GM12878 (cell line): ENCODE measurements around the gene RPL29. TPM values are rescaled to one million over a fixed set of nuclear protein-coding genes. Genes with fewer than 3 reads are reported as not detected.

Experiments
- ATAC-seq: fragments of 200-7000 bp; cut with Tn5 transposase; 3 replicates; pipeline ENCODE4 v1.9.1; 2020; ENCODE audit warnings: mild to moderate bottlenecking, moderate library complexity
- BruUV-seq: library from RNA; stranded (reverse); fragments of 400-500 nt; replicated peaks from 2 replicates; lab custom pipeline; 2021; lab: Mats Ljungman, UMichigan
- CTCF ChIA-PET: fragments of 300-600 bp; sonication (Branson Sonifier 250); formaldehyde crosslinking; extraction: SDS; loops from one replicate; lab custom pipeline; 2021; ENCODE audit warnings: inconsistent platforms; lab: Yijun Ruan, JAX
- POLR2A ChIA-PET: fragments of 350-600 bp; formaldehyde crosslinking; extraction: SDS; loops from one replicate; lab custom pipeline; 2021; ENCODE audit warnings: inconsistent platforms; lab: Charles Lee
- RAD21 ChIA-PET: fragments of 300-600 bp; sonication (Branson Sonifier 250); formaldehyde crosslinking; loops from one replicate; lab custom pipeline; 2023; ENCODE audit warnings: antibody characterized with exemption; ENCODE audit not compliant: unreplicated experiment; lab: Charles Lee
- SMC1A ChIA-PET: fragments of 300-600 bp; sonication (Branson Sonifier 250); formaldehyde crosslinking; loops from one replicate; lab custom pipeline; 2023; ENCODE audit not compliant: unreplicated experiment, uncharacterized antibody; lab: Charles Lee
- DNase-seq: peaks from one replicate; pipeline ENCODE4 v3.0.0-alpha.2; 2011; ENCODE audit warnings: low read depth, low spot score
- FAIRE-seq: peaks from 3 replicates; lab custom pipeline; 2011; peaks lifted over from hg19 to GRCh38; lab: Jason Lieb, UNC
- H2AFZ ChIP-seq: 2 replicates; pipeline ENCODE4 v1.6.0; 2011; ENCODE audit warnings: low read depth, low read length, control low read depth; ENCODE audit not compliant: control insufficient read depth
- H3K27ac ChIP-seq: 2 replicates; pipeline ENCODE4 v1.5.1; 2011; ENCODE audit warnings: control low read depth; ENCODE audit not compliant: control insufficient read depth, insufficient read depth
- H3K27me3 ChIP-seq, 2 experiments: replicated peaks in 1 of 2; 2 replicates each; pipeline versions ENCODE4 v1.6.0 to v1.6.1; 2011; ENCODE audit warnings: low read length in 1 of 2; ENCODE audit not compliant: control insufficient read depth in 2 of 2, insufficient read depth in 2 of 2
- H3K36me3 ChIP-seq, 2 experiments: 2 replicates each; pipeline ENCODE4 v1.5.1; 2011; ENCODE audit warnings: low read length in 1 of 2; ENCODE audit not compliant: control insufficient read depth in 2 of 2, insufficient read depth in 2 of 2
- H3K4me1 ChIP-seq: 2 replicates; pipeline ENCODE4 v1.6.1; 2011; ENCODE audit warnings: mild to moderate bottlenecking, low read length, moderate library complexity, mixed read lengths; ENCODE audit not compliant: control insufficient read depth, insufficient read depth
- H3K4me2 ChIP-seq: 2 replicates; pipeline ENCODE4 v1.6.0; 2011; ENCODE audit warnings: control low read depth; ENCODE audit not compliant: control insufficient read depth, insufficient read depth
- H3K4me3 ChIP-seq: fragments of 200-600 bp; sonication (generic); 2 replicates; pipeline ENCODE4 v1.5.1; 2016
- H3K79me2 ChIP-seq: 2 replicates; pipeline ENCODE4 v1.6.0; 2011; ENCODE audit warnings: low read length; ENCODE audit not compliant: control insufficient read depth, insufficient read depth
- H3K9ac ChIP-seq: 2 replicates; pipeline ENCODE4 v1.8.0; 2011; ENCODE audit warnings: low read length, control low read depth, mixed read lengths; ENCODE audit not compliant: control insufficient read depth, insufficient read depth
- H3K9me3 ChIP-seq: replicated peaks from 3 replicates; pipeline ENCODE4 v1.5.1; 2011; ENCODE audit warnings: mild to moderate bottlenecking, low read length; ENCODE audit not compliant: control insufficient read depth, insufficient read depth
- H4K20me1 ChIP-seq: 2 replicates; pipeline ENCODE4 v1.6.0; 2011; ENCODE audit not compliant: control insufficient read depth, insufficient read depth
- ATF2 ChIP-seq: IDR thresholded peaks from 2 replicates; pipeline ENCODE4 v1.6.1; 2012; ENCODE audit warnings: low read length, inconsistent platforms
- CHD1 ChIP-seq: IDR thresholded peaks from 2 replicates; pipeline ENCODE4 v1.6.1; 2012; ENCODE audit warnings: low read depth, low read length, improper control_type of control experiment
- MTA3 ChIP-seq: IDR thresholded peaks from 2 replicates; pipeline ENCODE4 v1.6.1; 2012; ENCODE audit warnings: low read length, inconsistent platforms, borderline replicate concordance
- MXI1 ChIP-seq: fragments of 150-350 bp; IDR thresholded peaks from 2 replicates; pipeline ENCODE4 v1.6.1; 2011; ENCODE audit warnings: low read depth, mild to moderate bottlenecking, inconsistent platforms, low read length, improper control_type of control experiment
- POU2F2 ChIP-seq: IDR thresholded peaks from 3 replicates; pipeline ENCODE4 v1.6.1; 2011; ENCODE audit warnings: low read depth, mild to moderate bottlenecking, low read length, borderline replicate concordance
- SMAD1 ChIP-seq: fragments of 450-650 bp; IDR thresholded peaks from 2 replicates; pipeline ENCODE4 v1.6.1; 2018; ENCODE audit warnings: mild to moderate bottlenecking, low read depth; ENCODE audit not compliant: partially characterized antibody
- SPI1 ChIP-seq: IDR thresholded peaks from 2 replicates; pipeline ENCODE4 v1.6.1; 2011; ENCODE audit warnings: low read depth, mild to moderate bottlenecking, low read length, moderate library complexity, borderline replicate concordance; ENCODE audit not compliant: insufficient read depth
- STAT1 ChIP-seq: fragments of 450-650 bp; conservative IDR thresholded peaks from 2 replicates; pipeline ENCODE4 v1.6.1; 2014; ENCODE audit warnings: antibody characterized with exemption, mild to moderate bottlenecking
- WGBS: methylation state at CpG from one replicate; pipeline ENCODE4 v1.1.6; 2016; ENCODE audit warnings: low lambda C conversion rate; ENCODE audit not compliant: insufficient replicate concordance, insufficient coverage; ENCODE audit errors: missing lambda C conversion rate; 5-methylcytosine and 5-hydroxymethylcytosine counted together
- in situ Hi-C: fragments of 300-500 bp; cut with MboI; formaldehyde crosslinking; loops from 9 replicates; pipeline ENCODE4 v1.14.3; 2018; ENCODE audit warnings: mixed read lengths
- intact Hi-C: fragments of 100-400 bp; cut with micrococcal nuclease; formaldehyde crosslinking; loops from one replicate; pipeline ENCODE4 v1.14.2; 2022; ENCODE audit not compliant: unreplicated experiment
- polyA plus RNA-seq, 11 experiments: library from polyadenylated mRNA; depleted of rRNA in 4 of 11; unstranded in 6 of 11; stranded (reverse) in 5 of 11; fragments of >200 nt; fragmentation: Nextera tagmentation in 4 of 11; fragmentation: Illumina TruSeq in 1 of 11; extraction: Ambion mirVana in 4 of 11; extraction: Trizol in 1 of 11; gene quantifications; 1 replicate in 1 of 11; 2 replicates in 10 of 11; pipeline versions ENCODE4 v1.2.1 to v1.2.3, GENCODE V29; 2011 to 2016; ENCODE audit warnings: inconsistent platforms in 2 of 11, missing spikeins in 2 of 11, low read depth in 1 of 11
- total RNA-seq, 4 experiments: library from RNA; depleted of rRNA in 3 of 4; stranded (reverse); fragments of >200 nt in 3 of 4; fragmentation: Illumina TruSeq in 1 of 4; extraction: Trizol in 1 of 4; gene quantifications; 2 replicates each; pipeline versions ENCODE4 v1.2.1 to v1.2.3, GENCODE V29; 2013 to 2021
- TF ChIP-seq, protein P1 (sequence below): fragments of 450-650 bp; IDR thresholded peaks from 2 replicates; pipeline ENCODE4 v1.6.1; 2016; ENCODE audit warnings: mild to moderate bottlenecking

The RPL29 gene
- total and polyA plus RNA-seq, 10 of the 15 experiments (the other 5 are each of a cell fraction or from before 2014, with no cell fraction given) = 1,053 to 2,477 (median 1,657) TPM

GRCh38 chr3:51969841-51970240 lies 25.9 kb downstream of the RPL29 start:
- in situ Hi-C loops (no loop called here), intact Hi-C loops (no loop called here)
- Histone ChIP-seq H3K4me2 (no peak overlapping the region), H2AFZ (no peak overlapping the region), H3K36me3 (no peaks in the 10 kb centered on the region), H3K27me3 (no peaks in the 10 kb centered on the region), H4K20me1 (no peaks in the 10 kb centered on the region), H3K4me1 (peaks cover 14% of the 10 kb centered on the region), H3K4me3 (no peak overlapping the region), H3K9me3 (no peaks in the 10 kb centered on the region), H3K79me2 (peaks cover 5% of the 10 kb centered on the region; the same call in 1 of the 2 replicates), H3K9ac (no peak overlapping the region), H3K27ac (no peak overlapping the region)
- CTCF ChIA-PET = interaction anchor here (0.7 to 1.8 kb wide), 5 partner anchors 12 to 152 kb away, joined by 3 to 7 read pairs (median 4); partner anchors contain the start of gene PARP3
- TF ChIP-seq MXI1 = no peak
- TF ChIP-seq MTA3 = no peak
- TF ChIP-seq SMAD1 = no peak
- TF ChIP-seq STAT1 = no peak
- no peak for TF ChIP-seq CHD1
- no peak for TF ChIP-seq POU2F2
- no peak for TF ChIP-seq ATF2
- TF ChIP-seq, protein P1, sequence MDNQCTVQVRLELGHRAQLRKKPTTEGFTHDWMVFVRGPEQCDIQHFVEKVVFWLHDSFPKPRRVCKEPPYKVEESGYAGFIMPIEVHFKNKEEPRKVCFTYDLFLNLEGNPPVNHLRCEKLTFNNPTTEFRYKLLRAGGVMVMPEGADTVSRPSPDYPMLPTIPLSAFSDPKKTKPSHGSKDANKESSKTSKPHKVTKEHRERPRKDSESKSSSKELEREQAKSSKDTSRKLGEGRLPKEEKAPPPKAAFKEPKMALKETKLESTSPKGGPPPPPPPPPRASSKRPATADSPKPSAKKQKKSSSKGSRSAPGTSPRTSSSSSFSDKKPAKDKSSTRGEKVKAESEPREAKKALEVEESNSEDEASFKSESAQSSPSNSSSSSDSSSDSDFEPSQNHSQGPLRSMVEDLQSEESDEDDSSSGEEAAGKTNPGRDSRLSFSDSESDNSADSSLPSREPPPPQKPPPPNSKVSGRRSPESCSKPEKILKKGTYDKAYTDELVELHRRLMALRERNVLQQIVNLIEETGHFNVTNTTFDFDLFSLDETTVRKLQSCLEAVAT = no peak
- no peak for TF ChIP-seq SPI1
- BruUV-seq = no TSS peak
- 83% methylated on average over 4 of the region's 4 CpGs for WGBS
- SMC1A ChIA-PET = interaction anchor here (1.4 kb wide), 1 partner anchor 27 kb away, joined by 5 read pairs; the partner anchor contains the start of gene PARP3
- ATAC-seq = no peak
- FAIRE-seq = no peak
- RAD21 ChIA-PET = interaction anchor here (2.1 kb wide), 1 partner anchor 27 kb away, joined by 10 read pairs; the partner anchor contains the start of gene PARP3
- POLR2A ChIA-PET = no interaction called here
- DNase-seq = no peak
